Endometrium (tissue), 2 donors: ENCODE data around the gene SOWAHA.
"Not testable (repeated sequence)": the region's sequence is repeated elsewhere in the genome, so short reads cannot be mapped to it uniquely, and the experiment has no call there.

Experiments
- FAIRE-seq: peaks from 2 replicates; lab custom pipeline; 2012; peaks lifted over from hg19 to GRCh38; lab: Jason Lieb, UNC
- donor health status: control.
- donor health status: control.

Gene SOWAHA

GRCh38 chr5:132778129-132778528 lies 35.0 kb upstream of the SOWAHA start:
- no peak for FAIRE-seq

GRCh38 chr5:132778856-132779255 lies 34.2 kb upstream of the SOWAHA start:
- no peak for FAIRE-seq

GRCh38 chr5:132779961-132780360 lies 33.1 kb upstream of the SOWAHA start:
- no peak for FAIRE-seq

- no peak for FAIRE-seq
Observed at GRCh38 chr5:132780577-132780976, 32.5 kb upstream of the SOWAHA start.

GRCh38 chr5:132781029-132781428 lies 32.1 kb upstream of the SOWAHA start:
- no peak for FAIRE-seq

- FAIRE-seq = no peak
Observed at GRCh38 chr5:132782101-132782500, 31.0 kb upstream of the SOWAHA start.

GRCh38 chr5:132785365-132785764 lies 27.7 kb upstream of the SOWAHA start:
- no peak for FAIRE-seq

- no peak for FAIRE-seq
Observed at GRCh38 chr5:132785864-132786263, 27.2 kb upstream of the SOWAHA start.

- no peak for FAIRE-seq
Observed at GRCh38 chr5:132787076-132787475, 26.0 kb upstream of the SOWAHA start.

- FAIRE-seq = no peak
Observed at GRCh38 chr5:132788508-132788907, 24.6 kb upstream of the SOWAHA start.

GRCh38 chr5:132788990-132789886 lies 23.9 kb upstream of the SOWAHA start:
- no peak for FAIRE-seq

- no peak for FAIRE-seq
Observed at GRCh38 chr5:132790201-132790865, 22.8 kb upstream of the SOWAHA start.

GRCh38 chr5:132791026-132791425 lies 22.1 kb upstream of the SOWAHA start:
- FAIRE-seq = no peak

GRCh38 chr5:132797651-132798050 lies 15.5 kb upstream of the SOWAHA start:
- FAIRE-seq = no peak

- no peak for FAIRE-seq
Observed at GRCh38 chr5:132799392-132799791, 13.7 kb upstream of the SOWAHA start.

GRCh38 chr5:132800545-132800944 lies 12.6 kb upstream of the SOWAHA start:
- no peak for FAIRE-seq

GRCh38 chr5:132802044-132802684 lies 10.9 kb upstream of the SOWAHA start:
- FAIRE-seq = no peak

GRCh38 chr5:132802685-132803066 lies 10.4 kb upstream of the SOWAHA start:
- FAIRE-seq = not testable (repeated sequence)

GRCh38 chr5:132804219-132804618 lies 8.9 kb upstream of the SOWAHA start:
- FAIRE-seq = not testable (repeated sequence)

- not testable (repeated sequence) for FAIRE-seq
Observed at GRCh38 chr5:132805872-132806271, 7.2 kb upstream of the SOWAHA start.

- not testable (repeated sequence) for FAIRE-seq
Observed at GRCh38 chr5:132806804-132807162, 6.3 kb upstream of the SOWAHA start.

GRCh38 chr5:132807163-132807838 lies 5.8 kb upstream of the SOWAHA start:
- no peak for FAIRE-seq
